ENCODE results near the gene ADAMTS8.

DNA sequence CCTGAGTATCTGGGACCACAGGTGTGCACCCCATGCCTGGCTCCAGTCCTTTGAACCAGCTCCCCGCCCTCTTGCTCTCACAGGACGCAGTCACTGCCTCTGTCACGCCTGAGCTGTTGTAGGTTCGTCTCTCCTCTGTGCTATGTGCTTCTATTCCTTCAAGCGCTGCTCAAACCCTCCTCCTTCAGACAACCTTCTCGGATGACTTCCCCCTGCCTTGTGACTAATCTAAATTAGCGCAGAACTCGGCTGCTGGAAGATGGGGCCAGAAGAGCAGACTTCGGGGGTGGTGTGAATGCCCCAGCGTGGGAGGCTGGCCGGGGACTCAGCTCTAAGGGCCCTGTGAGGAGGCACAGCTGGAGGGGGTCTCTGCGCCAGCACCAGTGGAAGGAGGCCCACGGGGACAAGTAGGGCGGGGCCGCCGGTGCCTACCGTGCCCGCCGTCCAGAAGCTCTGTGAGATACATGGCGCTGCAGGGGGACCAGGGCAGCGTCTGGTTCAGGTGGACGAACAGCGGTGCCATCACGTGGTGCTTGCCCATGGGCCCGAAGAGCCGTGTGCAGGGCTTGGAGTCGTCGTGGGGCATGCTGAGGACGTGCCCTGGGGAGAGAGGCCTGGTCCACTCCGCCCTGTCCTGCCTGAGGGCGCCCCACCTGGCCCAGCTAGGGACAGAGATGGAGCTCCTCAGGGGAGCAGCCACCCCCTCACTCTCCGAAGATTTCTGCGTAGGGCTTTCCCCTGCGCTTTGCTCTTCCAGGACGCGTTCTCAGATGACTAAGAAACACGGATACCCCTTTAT lies 12.5 kb downstream of the ADAMTS8 start:
- TF ChIP-seq, protein P1, sequence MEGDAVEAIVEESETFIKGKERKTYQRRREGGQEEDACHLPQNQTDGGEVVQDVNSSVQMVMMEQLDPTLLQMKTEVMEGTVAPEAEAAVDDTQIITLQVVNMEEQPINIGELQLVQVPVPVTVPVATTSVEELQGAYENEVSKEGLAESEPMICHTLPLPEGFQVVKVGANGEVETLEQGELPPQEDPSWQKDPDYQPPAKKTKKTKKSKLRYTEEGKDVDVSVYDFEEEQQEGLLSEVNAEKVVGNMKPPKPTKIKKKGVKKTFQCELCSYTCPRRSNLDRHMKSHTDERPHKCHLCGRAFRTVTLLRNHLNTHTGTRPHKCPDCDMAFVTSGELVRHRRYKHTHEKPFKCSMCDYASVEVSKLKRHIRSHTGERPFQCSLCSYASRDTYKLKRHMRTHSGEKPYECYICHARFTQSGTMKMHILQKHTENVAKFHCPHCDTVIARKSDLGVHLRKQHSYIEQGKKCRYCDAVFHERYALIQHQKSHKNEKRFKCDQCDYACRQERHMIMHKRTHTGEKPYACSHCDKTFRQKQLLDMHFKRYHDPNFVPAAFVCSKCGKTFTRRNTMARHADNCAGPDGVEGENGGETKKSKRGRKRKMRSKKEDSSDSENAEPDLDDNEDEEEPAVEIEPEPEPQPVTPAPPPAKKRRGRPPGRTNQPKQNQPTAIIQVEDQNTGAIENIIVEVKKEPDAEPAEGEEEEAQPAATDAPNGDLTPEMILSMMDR (IDR thresholded peaks at IDR 0.05): no peak
- no peak for TF ChIP-seq EZH2 (IDR thresholded peaks at IDR 0.05)
